ENCODE data around the gene URI1.
"Not testable (repeated sequence)": the region's sequence is repeated elsewhere in the genome, so short reads cannot be mapped to it uniquely, and the experiment has no call there.

The URI1 gene

DNA sequence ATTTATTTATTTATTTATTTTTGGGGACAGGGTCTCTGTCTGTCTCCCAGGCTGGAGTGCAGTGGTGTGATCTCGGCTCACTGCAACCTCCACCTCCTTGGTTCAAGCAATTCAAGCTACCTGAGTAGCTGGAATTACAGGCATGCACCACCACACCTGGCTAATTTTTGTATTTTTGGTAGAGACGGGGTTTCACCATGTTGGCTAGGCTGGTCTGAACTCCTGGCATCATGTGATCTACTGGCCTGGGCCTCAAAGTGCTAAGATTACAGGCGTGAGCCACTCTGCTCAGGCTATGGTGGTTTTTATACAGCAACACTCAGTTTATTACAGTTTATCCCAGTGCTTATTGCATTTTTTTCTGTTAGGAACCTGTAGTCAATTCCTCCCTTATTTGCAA is 24.1 kb downstream of the URI1 start:
- not testable (repeated sequence) for H3K27me3 Mint-ChIP-seq; ATAC-seq (replicated peaks); H3K36me3 Mint-ChIP-seq (ENCODE audit: insufficient read depth); H3K9me3 Mint-ChIP-seq; DNase-seq
- Mint-ChIP-seq H3K4me3 (peak overlapping the region in 1 of 2 donors; percentile 31), H3K27ac (peak overlapping the region in 1 of 2 donors; percentile 79), H3K4me1 (ENCODE audit: low read depth in 2 of 2) (peaks cover 51 to 85% of the 10 kb centered on the region in 2 donors)

DNA sequence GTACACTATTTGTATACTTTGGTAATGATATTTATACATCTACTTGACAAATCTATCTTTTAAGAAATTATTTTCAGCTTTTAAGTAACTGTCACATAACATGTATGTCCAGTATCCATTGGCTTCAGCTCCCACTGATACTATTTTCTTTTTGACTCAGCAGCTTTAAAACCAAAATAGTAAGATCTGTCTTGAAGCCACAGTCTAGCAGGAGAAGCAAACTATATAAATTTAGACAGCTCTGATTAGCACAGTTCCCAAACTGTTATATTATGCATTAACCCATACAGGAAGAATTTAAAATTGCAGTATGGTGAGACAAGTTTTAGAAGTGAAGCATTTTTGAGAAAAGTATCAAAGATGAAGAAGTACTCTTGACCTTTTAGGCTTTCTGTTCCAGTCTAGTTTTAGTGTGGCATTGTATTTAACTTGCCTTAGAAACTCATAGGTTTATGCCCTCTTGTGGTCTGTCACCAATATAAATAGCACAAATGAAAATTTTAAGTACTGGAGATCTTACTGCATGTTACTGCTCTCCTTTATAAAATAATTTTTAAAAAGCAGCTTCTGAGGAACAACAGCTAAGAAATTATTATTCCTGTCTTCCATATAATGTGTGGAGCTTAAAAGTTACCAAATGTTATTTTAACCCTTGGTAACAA is 24.7 kb downstream of the URI1 start:
- Mint-ChIP-seq H3K27ac (peak overlapping the region in 1 of 2 donors; percentile 79), H3K9me3 (no peaks in the 10 kb centered on the region), H3K27me3 (no peaks in the 10 kb centered on the region), H3K36me3 (ENCODE audit: insufficient read depth) (no peaks in the 10 kb centered on the region), H3K4me1 (ENCODE audit: low read depth in 2 of 2) (peaks cover 50 to 82% of the 10 kb centered on the region in 2 donors), H3K4me3 (peak overlapping the region in 1 of 2 donors; percentile 31)
- DNase-seq = no peak
- ATAC-seq (replicated peaks) = no peak

DNA sequence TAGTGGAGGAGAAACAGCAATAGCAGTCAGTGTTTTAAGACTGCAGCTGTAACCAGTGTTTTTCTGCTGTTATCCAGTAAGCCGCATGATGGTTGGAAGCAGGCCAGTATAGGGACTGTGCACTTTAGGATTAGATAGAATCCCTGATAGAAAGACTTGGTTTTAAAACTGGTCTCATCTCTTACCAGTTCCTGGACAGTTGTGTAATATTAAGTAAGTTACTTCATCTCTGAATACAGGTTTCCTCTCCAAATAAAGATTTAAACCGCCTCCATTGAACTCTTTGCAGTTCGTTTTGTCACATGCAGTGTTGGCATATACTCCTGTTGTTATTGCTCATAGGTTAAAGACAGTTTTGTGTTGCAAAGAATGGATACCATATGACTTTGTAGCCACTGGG is 25.6 kb downstream of the URI1 start:
- Mint-ChIP-seq H3K27me3 (no peaks in the 10 kb centered on the region), H3K9me3 (no peaks in the 10 kb centered on the region), H3K4me3 (peak overlapping the region in 1 of 2 donors; percentile 31), H3K4me1 (ENCODE audit: low read depth in 2 of 2) (peaks cover 49 to 74% of the 10 kb centered on the region in 2 donors), H3K36me3 (ENCODE audit: insufficient read depth) (no peaks in the 10 kb centered on the region), H3K27ac (peak overlapping the region in 1 of 2 donors; percentile 52)
- DNase-seq (no peak), ATAC-seq (replicated peaks) (no peak)

DNA sequence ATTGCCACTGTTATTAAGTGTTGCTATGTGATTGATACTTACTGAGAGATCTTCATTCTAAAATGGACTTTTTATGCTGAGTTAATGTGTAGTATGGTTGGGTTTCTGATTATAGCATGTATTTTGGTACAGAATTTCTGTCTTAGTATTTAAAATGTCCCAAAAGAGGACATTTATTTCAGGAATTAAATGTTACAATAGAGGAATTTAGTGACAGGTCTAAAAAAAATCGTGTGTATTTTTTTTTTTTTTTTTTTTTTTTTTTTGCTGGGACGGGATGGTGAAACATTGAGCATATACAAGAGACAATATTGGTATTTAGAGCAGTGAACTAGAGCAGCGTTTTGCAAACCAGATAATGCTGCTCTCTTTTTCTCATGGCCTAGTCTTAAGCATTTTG is 27.9 kb downstream of the URI1 start:
- ATAC-seq (replicated peaks) = no peak
- H3K27me3 Mint-ChIP-seq = no peaks in the 10 kb centered on the region
- peak overlapping the region in 1 of 2 donors; percentile 54 for H3K4me3 Mint-ChIP-seq
- peaks cover 39 to 70% of the 10 kb centered on the region in 2 donors for H3K4me1 Mint-ChIP-seq (ENCODE audit: low read depth in 2 of 2)
- DNase-seq = no peak
- peak overlapping the region in 1 of 2 donors; percentile 12 for H3K27ac Mint-ChIP-seq
- H3K36me3 Mint-ChIP-seq (ENCODE audit: insufficient read depth) = no peaks in the 10 kb centered on the region
- H3K9me3 Mint-ChIP-seq = no peaks in the 10 kb centered on the region

DNA sequence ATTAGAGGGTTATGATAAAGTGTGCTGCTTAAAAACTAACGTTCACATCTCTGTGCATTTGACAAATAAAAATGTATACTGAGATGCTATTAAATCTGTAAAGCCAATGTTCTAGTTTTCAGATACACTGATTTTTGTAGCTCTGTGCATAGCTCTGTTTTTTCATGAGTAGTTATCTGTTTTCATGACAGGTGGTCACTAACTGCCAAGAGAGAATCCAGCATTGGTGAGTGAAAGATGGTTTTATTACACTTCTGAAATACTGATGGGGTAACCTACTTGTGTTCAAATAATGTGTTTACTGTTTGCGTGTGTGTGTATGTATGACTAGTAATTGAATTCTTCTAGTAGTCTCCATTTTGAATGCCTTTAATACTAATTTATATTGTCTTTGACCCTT is 29.0 kb downstream of the URI1 start:
- Mint-ChIP-seq H3K4me3 (no peak overlapping the region), H3K27ac (no peak overlapping the region), H3K36me3 (ENCODE audit: insufficient read depth) (no peaks in the 10 kb centered on the region), H3K27me3 (no peaks in the 10 kb centered on the region), H3K4me1 (ENCODE audit: low read depth in 2 of 2) (peaks cover 32 to 67% of the 10 kb centered on the region in 2 donors), H3K9me3 (no peaks in the 10 kb centered on the region)
- ATAC-seq (replicated peaks) (no peak), DNase-seq (no peak)

DNA sequence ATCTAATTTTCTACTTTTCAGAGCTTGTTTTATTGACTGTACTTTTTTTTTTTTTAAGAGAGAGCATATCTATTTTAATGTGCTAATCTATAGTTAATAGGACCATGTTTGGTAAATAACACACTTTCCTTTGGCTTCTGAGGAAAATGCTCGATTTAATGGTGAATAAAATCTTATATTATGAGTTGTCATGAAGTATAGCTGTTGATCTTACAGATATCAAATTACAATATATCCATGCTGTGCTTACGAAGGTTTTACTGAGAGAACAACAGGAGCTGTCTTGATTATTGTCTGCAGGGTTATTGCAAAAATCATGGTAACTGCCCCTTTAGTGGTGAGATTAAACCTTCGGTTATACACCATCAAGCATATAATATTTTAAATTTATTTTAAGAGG is 29.6 kb downstream of the URI1 start:
- H3K27me3 Mint-ChIP-seq = no peaks in the 10 kb centered on the region
- peaks cover 37 to 67% of the 10 kb centered on the region in 2 donors for H3K4me1 Mint-ChIP-seq (ENCODE audit: low read depth in 2 of 2)
- H3K4me3 Mint-ChIP-seq = no peak overlapping the region
- no peak overlapping the region for H3K27ac Mint-ChIP-seq
- no peaks in the 10 kb centered on the region for H3K36me3 Mint-ChIP-seq (ENCODE audit: insufficient read depth)
- DNase-seq (no peak), ATAC-seq (replicated peaks) (no peak)
- H3K9me3 Mint-ChIP-seq = no peaks in the 10 kb centered on the region

DNA sequence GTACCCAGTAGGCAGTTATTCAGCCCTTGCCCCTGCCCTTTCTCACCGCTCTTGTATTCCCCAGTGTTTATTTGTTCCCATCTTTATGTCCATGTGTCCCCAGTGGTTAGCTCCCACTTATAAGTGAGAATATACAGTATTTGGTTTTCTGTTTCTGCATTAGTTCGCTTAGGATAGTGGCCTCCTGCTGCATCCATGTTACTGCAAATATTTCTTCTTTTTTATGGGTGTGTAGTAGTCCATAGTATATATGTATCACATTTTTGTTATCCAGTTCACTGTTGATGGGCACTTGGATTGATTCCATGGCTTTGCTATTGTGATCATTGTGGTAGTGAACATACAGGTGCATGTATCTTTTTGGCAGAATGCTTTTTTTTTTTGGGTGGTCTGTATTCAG is 32.7 kb downstream of the URI1 start:
- H3K27me3 Mint-ChIP-seq = no peaks in the 10 kb centered on the region
- H3K9me3 Mint-ChIP-seq = no peaks in the 10 kb centered on the region
- H3K27ac Mint-ChIP-seq = peak overlapping the region in 1 of 2 donors; percentile 76
- no peak for ATAC-seq (replicated peaks)
- H3K4me1 Mint-ChIP-seq (ENCODE audit: low read depth in 2 of 2) = peaks cover 23 to 44% of the 10 kb centered on the region in 2 donors
- no peaks in the 10 kb centered on the region for H3K36me3 Mint-ChIP-seq (ENCODE audit: insufficient read depth)
- no peak overlapping the region for H3K4me3 Mint-ChIP-seq
- DNase-seq = no peak

DNA sequence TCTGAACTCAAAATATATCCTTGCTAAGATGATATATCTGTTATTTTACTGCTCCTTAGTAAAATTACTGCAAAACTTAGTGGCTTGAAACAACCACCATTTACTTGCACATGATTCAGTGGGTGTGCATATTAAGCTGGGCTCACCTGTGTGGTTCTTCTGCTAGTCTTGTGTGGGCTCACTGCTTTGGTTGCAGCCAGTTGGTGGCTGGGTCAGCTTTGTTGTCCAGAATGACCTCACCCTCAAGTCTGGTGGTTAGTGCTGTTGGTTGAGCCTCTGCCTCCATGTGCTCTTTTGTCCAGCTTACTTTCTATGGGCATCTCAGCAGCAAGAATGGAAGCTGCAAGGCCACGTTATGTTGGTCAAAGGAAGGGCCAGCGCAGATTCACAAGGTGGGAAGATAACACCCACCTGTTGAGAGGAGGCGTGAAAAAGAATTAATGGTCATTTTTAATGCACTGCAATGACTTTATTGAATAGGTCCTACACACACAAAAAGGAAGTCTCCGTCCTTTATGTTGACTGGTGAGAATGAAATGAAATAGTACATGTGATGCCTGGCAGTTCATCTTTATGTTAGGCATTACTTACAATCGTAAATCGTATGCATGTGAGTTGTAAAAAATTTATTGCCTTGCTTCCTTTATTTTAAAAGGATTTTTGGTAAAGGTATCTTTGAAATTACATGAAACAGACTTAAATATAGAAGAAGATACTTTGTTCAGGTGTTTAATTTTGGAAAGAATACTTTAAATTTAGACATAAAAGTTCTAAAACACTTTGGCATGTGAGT is 34.3 kb downstream of the URI1 start:
- no peak for ATAC-seq (replicated peaks)
- H3K27ac Mint-ChIP-seq = peak overlapping the region in 1 of 2 donors; percentile 23
- H3K27me3 Mint-ChIP-seq = no peaks in the 10 kb centered on the region
- no peak for DNase-seq
- peaks cover 6% of the 10 kb centered on the region for H3K36me3 Mint-ChIP-seq (ENCODE audit: insufficient read depth)
- H3K4me3 Mint-ChIP-seq = peak overlapping the region in 1 of 2 donors; percentile 9
- no peaks in the 10 kb centered on the region for H3K9me3 Mint-ChIP-seq
- H3K4me1 Mint-ChIP-seq (ENCODE audit: low read depth in 2 of 2) = peaks cover 25 to 46% of the 10 kb centered on the region in 2 donors

DNA sequence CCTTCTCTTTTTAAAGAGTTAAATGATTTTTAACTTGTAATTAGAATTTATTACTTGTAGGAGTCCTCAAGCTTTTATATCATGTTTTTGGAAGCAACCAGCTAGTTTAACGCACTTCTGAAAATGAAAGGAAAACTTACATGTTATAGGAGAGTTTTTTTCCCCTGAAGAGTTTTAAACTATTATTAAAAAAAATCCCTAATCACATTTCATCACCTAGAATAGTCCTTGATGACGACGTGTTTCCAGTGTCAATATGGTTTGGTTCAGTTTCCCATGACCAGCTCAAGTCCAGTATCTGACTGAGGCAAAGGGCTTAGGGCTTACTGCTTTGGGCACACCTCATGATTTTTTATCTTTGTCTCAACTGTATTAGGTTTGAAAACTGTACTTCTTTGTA is 36.0 kb downstream of the URI1 start:
- peaks cover 6% of the 10 kb centered on the region for H3K36me3 Mint-ChIP-seq (ENCODE audit: insufficient read depth)
- H3K4me1 Mint-ChIP-seq (ENCODE audit: low read depth in 2 of 2) = peaks cover 27 to 55% of the 10 kb centered on the region in 2 donors
- DNase-seq (no peak), ATAC-seq (replicated peaks) (no peak)
- no peaks in the 10 kb centered on the region for H3K27me3 Mint-ChIP-seq
- H3K27ac Mint-ChIP-seq = no peak overlapping the region
- peak overlapping the region in 1 of 2 donors; percentile 35 for H3K4me3 Mint-ChIP-seq
- no peaks in the 10 kb centered on the region for H3K9me3 Mint-ChIP-seq

DNA sequence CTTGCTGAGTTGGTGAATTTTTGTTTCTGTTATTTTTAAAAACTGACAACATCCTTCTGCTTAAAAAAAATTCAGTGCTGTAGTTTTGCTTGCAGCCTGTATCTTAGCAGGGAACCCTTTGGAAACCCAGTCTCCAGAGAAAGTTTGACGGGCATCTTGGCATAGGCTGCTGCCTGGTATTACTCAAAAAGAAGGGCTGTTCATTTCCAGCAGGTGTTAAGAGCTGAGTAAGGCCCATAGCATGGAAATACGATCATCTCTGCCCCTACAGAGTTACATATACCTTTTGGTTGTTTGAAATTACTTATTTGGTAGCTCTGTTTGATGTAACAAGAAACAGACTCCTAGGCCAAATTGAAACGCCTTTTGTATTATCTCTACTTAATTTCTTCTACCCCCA is 41.5 kb downstream of the URI1 start:
- Mint-ChIP-seq H3K9me3 (no peaks in the 10 kb centered on the region), H3K27ac (peak overlapping the region in 1 of 2 donors; percentile 73), H3K4me1 (ENCODE audit: low read depth in 2 of 2) (peaks cover 16 to 40% of the 10 kb centered on the region in 2 donors)

DNA sequence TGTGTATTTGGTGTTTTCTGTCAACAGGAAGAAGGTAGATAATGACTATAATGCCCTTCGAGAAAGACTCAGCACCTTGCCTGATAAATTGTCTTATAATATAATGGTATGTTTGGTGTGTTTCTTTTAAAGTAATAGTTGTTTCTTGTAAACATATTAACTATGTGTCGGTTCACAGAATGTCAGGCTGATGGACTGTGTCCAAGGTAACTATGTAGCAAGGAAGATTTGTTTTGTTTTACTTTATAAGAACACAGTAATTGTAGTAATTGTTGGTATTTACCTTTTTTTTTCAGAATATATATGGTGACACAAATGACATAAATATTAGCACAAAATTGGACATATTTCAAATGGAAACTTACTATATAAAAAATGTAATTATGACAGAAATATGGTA is 43.2 kb downstream of the URI1 start:
- Mint-ChIP-seq H3K27me3 (no peaks in the 10 kb centered on the region), H3K4me1 (ENCODE audit: low read depth in 2 of 2) (peaks cover 14 to 47% of the 10 kb centered on the region in 2 donors), H3K27ac (no peak overlapping the region), H3K36me3 (ENCODE audit: insufficient read depth) (peaks cover 16% of the 10 kb centered on the region), H3K9me3 (no peaks in the 10 kb centered on the region), H3K4me3 (no peak overlapping the region)
- ATAC-seq (replicated peaks) (no peak), DNase-seq (no peak)

More for the DNA sequence above, 41.5 kb downstream of the URI1 start:
- ATAC-seq (replicated peaks) (no peak), DNase-seq (no peak)
- peak overlapping the region in 1 of 2 donors; percentile 9 for H3K4me3 Mint-ChIP-seq
- H3K27me3 Mint-ChIP-seq = no peaks in the 10 kb centered on the region
- peaks cover 15% of the 10 kb centered on the region for H3K36me3 Mint-ChIP-seq (ENCODE audit: insufficient read depth)

DNA sequence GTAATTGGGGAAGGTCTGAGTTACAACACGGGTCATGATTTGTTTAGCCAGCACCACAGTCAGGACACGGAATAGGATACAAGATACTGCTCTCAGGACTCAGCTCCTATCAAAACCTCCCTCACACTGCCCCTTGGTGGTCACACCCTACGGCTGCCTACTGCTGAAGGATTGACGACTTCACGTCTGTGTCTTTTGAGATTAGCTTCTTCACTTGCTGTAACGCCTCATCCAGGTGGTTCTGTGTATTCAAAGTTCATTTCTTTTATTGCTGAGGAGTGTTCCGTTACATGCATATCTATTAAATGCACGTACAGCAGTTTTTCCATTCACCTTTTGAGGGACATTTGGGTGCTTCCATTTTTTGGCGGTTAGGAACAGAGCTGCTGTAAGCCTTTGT is 46.3 kb downstream of the URI1 start:
- H3K27me3 Mint-ChIP-seq = no peaks in the 10 kb centered on the region
- peaks cover 18% of the 10 kb centered on the region for H3K36me3 Mint-ChIP-seq (ENCODE audit: insufficient read depth)
- DNase-seq (no peak), ATAC-seq (replicated peaks) (no peak)
- H3K27ac Mint-ChIP-seq = no peak overlapping the region
- no peaks in the 10 kb centered on the region for H3K9me3 Mint-ChIP-seq
- H3K4me3 Mint-ChIP-seq = no peak overlapping the region
- peaks cover 3 to 39% of the 10 kb centered on the region in 2 donors for H3K4me1 Mint-ChIP-seq (ENCODE audit: low read depth in 2 of 2)

DNA sequence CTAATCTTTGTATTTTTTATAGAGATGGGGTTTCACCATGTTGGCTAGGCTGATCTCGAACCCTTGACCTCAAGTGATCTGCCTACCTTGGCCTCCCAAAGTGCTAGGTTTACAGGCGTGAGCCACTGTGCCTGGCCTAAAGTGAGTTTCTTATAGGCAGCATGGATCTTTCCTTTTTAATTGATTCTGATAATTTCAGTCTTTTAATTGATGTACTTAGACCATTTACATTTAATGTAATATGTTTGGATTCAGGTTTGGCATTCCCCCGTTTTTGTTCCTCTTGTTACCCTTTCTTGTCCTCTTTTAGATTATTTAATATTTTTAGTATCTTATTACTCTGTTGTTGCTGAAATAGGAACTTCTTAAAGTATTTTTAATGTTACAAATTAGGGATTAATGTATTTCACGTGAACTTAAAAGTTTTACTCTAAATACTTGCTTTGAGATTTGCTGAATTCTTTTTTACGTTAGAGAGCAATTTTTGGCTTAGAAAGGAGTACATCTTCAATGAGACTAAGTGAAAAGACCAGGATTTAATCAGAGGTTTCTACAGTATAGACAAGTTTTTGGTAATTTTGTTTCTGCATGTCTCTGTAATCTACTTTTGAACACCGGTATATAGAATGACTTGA is 50.3 kb downstream of the URI1 start:
- no peak overlapping the region for H3K27ac Mint-ChIP-seq
- peaks cover 18% of the 10 kb centered on the region for H3K36me3 Mint-ChIP-seq (ENCODE audit: insufficient read depth)
- ATAC-seq (replicated peaks) (no peak), DNase-seq (no peak)
- H3K4me3 Mint-ChIP-seq = no peak overlapping the region
- no peaks in the 10 kb centered on the region for H3K27me3 Mint-ChIP-seq
- peaks cover 8 to 55% of the 10 kb centered on the region in 2 donors for H3K4me1 Mint-ChIP-seq (ENCODE audit: low read depth in 2 of 2)
- no peaks in the 10 kb centered on the region for H3K9me3 Mint-ChIP-seq
